Stomach (tissue), 4 donors: ENCODE measurements around the gene PSMD7.

Experiments used
- POLR2A ChIP-seq, 4 donors: fragments of 450-650 bp; IDR thresholded peaks; one replicate each; pipeline ENCODE4 v1.6.1; 2016; ENCODE audit warnings: antibody characterized with exemption in 4 of 4, control low read depth in 2 of 4, mild to moderate bottlenecking in 1 of 4, moderate library complexity in 1 of 4
- TF ChIP-seq, protein P1 (sequence below), 7 experiments: fragments of 450-650 bp in 4 of 7; fragments of 200-600 bp in 3 of 7; sonication (generic) in 3 of 7; IDR thresholded peaks; one replicate each; pipeline ENCODE4 v1.5.1; 2016 to 2019; ENCODE audit warnings: antibody characterized with exemption in 7 of 7, control low read depth in 2 of 7, mild to moderate bottlenecking in 1 of 7

DNA sequence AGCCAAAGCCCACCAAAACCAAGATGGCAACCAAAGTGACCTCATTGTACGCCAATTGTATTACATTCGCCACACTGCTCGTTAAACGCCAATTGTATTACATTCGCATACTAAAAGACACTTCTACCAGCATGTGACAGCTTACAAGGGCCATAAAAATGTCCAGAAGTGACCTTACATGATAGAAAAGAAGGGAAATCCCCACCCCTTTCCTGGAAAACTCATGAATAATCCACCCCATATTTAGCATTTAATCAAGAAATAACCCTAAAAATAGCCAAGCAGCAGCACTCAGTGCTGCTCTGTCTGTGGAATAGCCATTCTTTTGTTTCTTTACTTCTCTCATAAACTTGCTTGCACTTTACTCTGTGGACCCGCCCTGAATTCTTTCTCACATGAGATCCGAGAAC is 25.7 kb downstream of the PSMD7 start:
- TF ChIP-seq, protein P1, sequence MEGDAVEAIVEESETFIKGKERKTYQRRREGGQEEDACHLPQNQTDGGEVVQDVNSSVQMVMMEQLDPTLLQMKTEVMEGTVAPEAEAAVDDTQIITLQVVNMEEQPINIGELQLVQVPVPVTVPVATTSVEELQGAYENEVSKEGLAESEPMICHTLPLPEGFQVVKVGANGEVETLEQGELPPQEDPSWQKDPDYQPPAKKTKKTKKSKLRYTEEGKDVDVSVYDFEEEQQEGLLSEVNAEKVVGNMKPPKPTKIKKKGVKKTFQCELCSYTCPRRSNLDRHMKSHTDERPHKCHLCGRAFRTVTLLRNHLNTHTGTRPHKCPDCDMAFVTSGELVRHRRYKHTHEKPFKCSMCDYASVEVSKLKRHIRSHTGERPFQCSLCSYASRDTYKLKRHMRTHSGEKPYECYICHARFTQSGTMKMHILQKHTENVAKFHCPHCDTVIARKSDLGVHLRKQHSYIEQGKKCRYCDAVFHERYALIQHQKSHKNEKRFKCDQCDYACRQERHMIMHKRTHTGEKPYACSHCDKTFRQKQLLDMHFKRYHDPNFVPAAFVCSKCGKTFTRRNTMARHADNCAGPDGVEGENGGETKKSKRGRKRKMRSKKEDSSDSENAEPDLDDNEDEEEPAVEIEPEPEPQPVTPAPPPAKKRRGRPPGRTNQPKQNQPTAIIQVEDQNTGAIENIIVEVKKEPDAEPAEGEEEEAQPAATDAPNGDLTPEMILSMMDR (IDR thresholded peaks at IDR 0.05), result no peak
- no peak for TF ChIP-seq POLR2A (IDR thresholded peaks at IDR 0.05)
